Stomach (tissue), 4 donors: ENCODE measurements around the gene C12orf50.

Source experiments
- EP300 ChIP-seq: sonication (generic); formaldehyde crosslinking; IDR thresholded peaks from one replicate; pipeline ENCODE4 v1.6.1; 2017; ENCODE audit warnings: antibody characterized with exemption
- POLR2A ChIP-seq, 4 donors: fragments of 450-650 bp; IDR thresholded peaks; one replicate each; pipeline ENCODE4 v1.6.1; 2016; ENCODE audit warnings: antibody characterized with exemption in 4 of 4, control low read depth in 2 of 4, mild to moderate bottlenecking in 1 of 4, moderate library complexity in 1 of 4
- TF ChIP-seq, protein P1 (sequence below), 7 experiments: fragments of 450-650 bp in 4 of 7; fragments of 200-600 bp in 3 of 7; sonication (generic) in 3 of 7; IDR thresholded peaks; one replicate each; pipeline ENCODE4 v1.5.1; 2016 to 2019; ENCODE audit warnings: antibody characterized with exemption in 7 of 7, control low read depth in 2 of 7, mild to moderate bottlenecking in 1 of 7

- TF ChIP-seq, protein P1, sequence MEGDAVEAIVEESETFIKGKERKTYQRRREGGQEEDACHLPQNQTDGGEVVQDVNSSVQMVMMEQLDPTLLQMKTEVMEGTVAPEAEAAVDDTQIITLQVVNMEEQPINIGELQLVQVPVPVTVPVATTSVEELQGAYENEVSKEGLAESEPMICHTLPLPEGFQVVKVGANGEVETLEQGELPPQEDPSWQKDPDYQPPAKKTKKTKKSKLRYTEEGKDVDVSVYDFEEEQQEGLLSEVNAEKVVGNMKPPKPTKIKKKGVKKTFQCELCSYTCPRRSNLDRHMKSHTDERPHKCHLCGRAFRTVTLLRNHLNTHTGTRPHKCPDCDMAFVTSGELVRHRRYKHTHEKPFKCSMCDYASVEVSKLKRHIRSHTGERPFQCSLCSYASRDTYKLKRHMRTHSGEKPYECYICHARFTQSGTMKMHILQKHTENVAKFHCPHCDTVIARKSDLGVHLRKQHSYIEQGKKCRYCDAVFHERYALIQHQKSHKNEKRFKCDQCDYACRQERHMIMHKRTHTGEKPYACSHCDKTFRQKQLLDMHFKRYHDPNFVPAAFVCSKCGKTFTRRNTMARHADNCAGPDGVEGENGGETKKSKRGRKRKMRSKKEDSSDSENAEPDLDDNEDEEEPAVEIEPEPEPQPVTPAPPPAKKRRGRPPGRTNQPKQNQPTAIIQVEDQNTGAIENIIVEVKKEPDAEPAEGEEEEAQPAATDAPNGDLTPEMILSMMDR (IDR thresholded peaks at IDR 0.05), result no peak
- TF ChIP-seq POLR2A (IDR thresholded peaks at IDR 0.05) (no peak), EP300 (no peak)
These were observed 97.4 kb downstream of the C12orf50 start for GRCh38 chr12:87931812-87932211.
